Stimulated activated naive CD8-positive, alpha-beta T cell treated with anti-CD3 and anti-CD28 coated beads, Interleukin-15, Interleukin-2, amounts not matched to agents 100 U/mL and 50 U/mL, for 24 hours (primary cell): ENCODE data around the gene INSIG2.

Experiments used
- ATAC-seq: fragments of 150-1000 bp; cut with Tn5 transposase; one replicate; pipeline ENCODE4 v1.10.0; 2021
- DNase-seq: peaks from one replicate; pipeline ENCODE4 v3.0.0; 2021

INSIG2 gene

DNA sequence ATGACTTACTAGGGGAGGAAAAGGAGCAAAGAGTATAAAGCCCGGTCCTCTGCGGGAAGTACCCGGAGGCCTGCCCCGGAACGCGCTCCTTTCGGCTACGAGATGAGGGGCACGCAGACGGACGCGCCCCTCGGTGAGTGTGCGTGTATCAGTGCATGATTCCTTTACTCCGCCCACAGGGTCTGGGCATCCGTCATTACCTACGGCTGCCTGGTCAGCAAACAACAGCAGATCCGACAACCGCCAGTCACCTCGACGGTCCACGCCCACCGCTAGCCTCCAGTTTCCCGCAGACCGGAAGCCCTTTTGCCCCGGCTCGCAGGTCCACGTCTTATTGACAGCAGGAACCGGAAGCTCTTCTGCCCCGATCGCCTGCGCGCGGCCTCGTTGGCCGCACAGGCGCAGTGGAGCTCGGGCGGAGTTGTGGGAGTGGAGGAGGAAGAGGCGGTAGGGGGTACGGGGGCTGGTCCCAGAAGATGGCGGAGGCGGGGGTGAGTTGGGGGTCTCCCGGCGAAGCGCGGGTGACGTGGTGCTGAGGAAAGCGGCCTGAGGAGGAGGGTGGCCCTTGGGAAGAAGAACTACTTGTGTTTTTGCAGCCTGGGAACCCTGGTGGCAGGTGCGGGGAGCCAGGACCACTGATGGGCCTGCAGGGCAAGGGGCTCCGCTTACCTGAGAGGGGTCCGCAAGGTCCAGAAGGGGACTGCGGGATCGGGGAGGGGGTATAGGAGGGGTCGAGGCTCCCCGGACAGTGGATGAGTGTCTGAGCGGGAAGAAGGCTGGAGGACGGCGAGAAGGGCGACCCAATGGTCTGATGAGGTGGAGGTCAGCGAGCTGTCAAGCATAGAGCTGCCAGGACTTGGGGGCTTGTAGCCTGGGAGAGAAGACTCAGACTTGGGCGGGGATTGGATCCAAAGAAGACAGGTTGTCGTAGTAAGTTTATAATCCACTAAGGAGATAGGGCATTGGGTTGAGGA lies at the start of gene INSIG2:
INSIG2 (plus strand) TSS at position 421 of the 974 bp plus-strand sequence. CDS start 8,086 bp downstream, outside the sequence.
- peak; percentile 96 for ATAC-seq
- DNase-seq = peak; percentile 96

GRCh38 chr2:118040891-118041290 lies 47.4 kb upstream of the INSIG2 start:
- no peak for ATAC-seq

DNA sequence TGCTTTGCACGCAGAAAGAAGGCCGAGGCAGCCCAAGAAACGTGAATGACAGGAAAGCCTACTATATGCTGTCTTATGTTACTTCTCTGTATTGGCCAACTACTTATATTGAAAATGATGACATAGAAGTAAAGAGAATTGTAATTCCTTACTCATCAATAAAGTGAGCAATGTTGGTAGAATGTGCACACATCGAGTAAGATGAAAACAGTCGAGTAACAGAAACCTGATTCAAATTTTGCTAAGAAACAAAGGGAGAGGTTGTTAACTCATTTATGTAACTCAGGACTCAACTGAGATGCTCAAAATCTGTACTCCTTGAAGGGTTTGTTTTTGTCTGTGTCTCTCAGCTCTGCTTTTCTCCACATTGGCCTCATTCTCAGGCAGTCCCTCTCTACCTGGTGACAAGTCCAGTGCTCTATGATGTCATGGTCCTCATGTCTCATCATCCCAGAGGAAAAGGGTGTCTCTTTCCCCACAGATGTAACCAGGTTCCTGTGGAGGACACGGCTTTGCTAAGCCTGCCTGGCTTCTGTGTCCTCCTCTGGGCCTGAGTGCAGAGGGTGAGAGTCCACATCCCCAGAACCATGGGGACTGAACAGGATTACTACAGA lies 44.1 kb upstream of the INSIG2 start:
- no peak for DNase-seq
- no peak for ATAC-seq

More at GRCh38 chr2:118040891-118041290, 47.4 kb upstream of the INSIG2 start:
- DNase-seq = no peak

GRCh38 chr2:118044854-118045253 lies 43.4 kb upstream of the INSIG2 start:
- peak; percentile 48 for ATAC-seq

DNA sequence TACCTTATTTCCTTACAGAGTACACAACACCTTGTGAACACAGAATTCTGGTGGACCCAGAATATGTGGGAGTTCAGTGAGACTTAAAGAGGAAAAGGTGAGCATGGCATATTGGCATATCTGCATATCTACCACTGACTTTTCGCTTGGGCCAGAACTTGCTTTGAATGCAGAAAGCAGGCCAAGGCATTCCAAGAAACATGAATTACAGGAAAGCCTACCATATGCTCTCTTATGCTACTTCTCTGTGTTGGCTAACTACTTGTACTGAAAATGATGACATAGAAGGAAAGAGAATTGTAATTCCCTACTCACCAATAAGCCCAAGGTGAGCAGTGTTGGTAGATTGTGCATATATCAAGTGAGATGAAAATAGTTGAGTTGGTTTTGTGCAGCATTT lies 43.0 kb upstream of the INSIG2 start:
- ATAC-seq = no peak

More at GRCh38 chr2:118044854-118045253, 43.4 kb upstream of the INSIG2 start:
- DNase-seq = no peak

GRCh38 chr2:118046634-118047210 lies 41.5 kb upstream of the INSIG2 start:
- DNase-seq = no peak
- no peak for ATAC-seq

More for the DNA sequence above, 43.0 kb upstream of the INSIG2 start:
- no peak for DNase-seq

- no peak for ATAC-seq
- no peak for DNase-seq
Measured at GRCh38 chr2:118047380-118047826, 40.9 kb upstream of the INSIG2 start.

DNA sequence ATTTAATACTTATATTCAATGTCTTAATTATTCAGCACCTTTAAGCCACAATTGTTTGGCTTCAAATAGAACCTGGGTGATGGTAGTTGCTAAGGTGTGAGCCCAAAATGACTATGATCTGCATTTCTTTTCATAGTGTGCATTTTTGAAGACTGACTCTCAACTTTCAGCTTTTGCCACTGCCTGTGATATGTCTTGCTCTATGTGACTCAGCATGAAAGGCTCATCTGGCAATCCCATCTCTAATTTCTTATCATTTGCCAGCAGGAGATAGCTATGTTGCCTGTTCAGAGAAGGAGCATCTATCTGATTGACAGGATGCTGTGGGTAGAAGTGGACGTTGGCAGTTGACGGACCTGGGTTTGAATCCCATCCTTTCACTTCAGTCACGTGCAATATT lies 39.9 kb upstream of the INSIG2 start:
- ATAC-seq (no peak), DNase-seq (no peak)

GRCh38 chr2:118049140-118049815 lies 39.0 kb upstream of the INSIG2 start:
- no peak for DNase-seq
- no peak for ATAC-seq

DNA sequence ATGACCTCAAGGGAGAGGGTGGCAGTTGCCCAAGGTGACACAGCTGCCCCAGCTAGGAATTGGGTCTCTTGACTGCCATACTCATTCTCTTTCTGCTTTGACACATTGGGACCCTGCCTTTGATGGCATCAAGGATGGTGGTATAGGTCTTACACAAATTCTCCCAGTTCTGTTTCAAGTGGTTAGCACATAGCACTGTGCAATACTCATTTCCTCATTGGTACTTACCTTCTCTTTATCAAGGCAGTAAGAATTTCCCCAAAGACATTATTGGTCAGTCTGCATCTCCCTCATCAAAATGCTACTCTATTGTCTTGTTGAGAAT lies 38.5 kb upstream of the INSIG2 start:
- ATAC-seq (peak; percentile 52), DNase-seq (no peak)

DNA sequence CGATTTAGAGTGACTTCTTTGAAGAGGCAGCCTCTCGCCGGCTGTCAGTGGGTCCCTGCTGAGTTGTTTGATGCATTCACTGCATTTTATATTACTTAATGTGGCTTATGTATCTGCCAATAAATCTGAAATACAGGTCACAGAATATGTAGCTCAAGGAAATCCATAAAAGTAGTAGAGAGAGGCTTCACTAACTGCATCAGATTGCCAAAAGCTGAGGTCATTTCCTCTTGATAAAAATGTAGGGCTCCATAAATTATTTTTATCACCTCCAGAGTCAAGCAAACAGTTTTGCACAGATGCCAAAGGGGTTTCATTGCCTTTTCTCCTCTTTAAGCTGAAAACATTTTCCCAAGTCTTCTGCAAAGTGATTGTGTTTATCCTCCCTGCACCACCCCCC lies 37.9 kb upstream of the INSIG2 start:
- DNase-seq = no peak
- no peak for ATAC-seq

DNA sequence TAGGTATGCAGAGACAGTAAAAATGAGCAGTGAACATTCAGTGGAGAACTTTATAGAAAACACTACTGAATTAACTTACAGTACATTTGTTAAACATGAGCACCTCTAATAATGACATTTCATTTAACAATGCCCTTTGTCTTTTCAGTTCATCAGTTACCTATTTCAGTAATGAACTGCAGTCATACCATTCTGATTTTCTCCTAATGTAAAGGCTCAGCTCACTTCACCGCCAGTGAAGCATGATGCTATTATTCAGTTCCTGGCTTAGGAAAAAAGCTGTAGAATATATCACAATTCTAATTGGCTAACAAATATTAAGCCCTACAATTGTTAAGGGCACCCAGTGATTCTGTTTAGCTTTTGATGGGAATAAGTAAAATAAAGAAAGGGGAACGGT lies 37.3 kb upstream of the INSIG2 start:
- DNase-seq (no peak), ATAC-seq (no peak)

GRCh38 chr2:118051826-118052358 lies 36.4 kb upstream of the INSIG2 start:
- ATAC-seq (no peak), DNase-seq (no peak)

DNA sequence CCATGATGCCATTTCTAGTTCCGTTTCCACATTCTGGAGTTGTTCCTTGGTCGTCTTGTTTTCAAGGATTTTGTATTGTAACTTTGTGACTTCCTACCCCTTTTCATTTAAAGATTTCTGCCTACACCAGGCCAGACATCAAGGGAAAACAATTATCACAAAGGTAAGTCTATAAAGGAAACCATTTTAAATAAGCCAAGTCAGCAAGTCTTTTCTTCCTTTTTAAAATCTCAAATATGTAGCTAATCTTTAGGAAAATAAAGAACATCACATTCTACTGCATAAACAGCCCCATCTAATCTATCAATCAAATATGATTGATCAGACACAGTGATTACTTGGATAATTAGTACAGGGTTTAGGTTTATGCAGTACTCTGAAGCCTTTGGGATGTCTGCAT lies 35.8 kb upstream of the INSIG2 start:
- ATAC-seq (no peak), DNase-seq (no peak)

DNA sequence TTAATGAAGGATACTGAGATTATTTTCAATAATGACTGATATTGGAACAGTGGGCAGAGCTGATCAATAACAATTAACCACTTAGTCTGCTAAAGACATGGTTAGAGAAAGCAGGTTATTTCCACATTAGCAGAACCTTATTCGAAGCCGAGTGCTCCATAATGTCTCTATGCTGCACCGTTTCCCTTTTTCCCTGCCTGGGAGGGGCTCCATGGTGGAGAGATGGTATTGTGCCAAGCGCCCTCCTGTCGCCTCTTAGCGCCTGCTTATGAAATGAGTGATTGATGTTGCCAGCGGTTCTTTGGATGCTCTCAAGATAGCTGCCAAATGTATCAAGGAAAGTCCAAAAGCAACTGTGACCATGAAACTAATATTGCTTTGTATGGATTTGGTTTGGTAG lies 34.6 kb upstream of the INSIG2 start:
- ATAC-seq (no peak), DNase-seq (no peak)

DNA sequence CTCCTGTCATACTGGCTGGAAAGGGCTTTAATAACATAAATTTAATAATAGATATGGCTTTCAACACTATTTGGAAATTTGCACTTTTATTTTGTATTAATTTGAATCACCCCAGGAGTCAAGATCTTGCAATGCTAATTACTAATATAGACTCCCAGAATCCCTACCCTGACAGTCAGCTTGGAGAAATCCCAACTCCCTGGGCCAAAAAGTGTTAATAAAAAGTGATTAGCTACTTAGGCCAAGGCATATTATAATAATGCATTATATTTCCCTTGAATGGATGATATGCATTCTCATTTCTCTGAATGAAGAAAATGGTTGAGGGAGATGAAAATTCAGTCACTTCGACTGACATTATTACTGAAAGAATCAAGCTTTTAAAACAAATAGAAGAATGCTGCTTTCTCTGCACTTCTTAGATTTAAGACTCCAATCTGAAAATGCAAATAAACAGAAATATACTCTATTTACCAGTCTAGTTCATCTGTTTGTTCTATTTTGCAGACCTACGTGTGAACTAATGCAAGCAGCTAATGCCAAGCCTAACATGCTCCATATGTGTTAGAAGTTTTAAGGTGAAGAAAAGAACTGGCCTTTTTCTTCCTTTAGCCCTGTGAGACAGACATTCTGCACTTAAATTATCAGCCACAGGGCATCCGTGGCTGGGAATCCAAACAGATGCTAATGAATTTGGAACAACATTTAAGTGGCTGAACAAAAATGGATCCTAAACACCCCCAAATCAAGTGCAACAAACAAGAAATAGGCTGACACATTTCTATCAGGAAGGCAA lies 33.9 kb upstream of the INSIG2 start:
- DNase-seq (no peak), ATAC-seq (no peak)

- DNase-seq (no peak), ATAC-seq (peak; percentile 50)
Measured at GRCh38 chr2:118055512-118056164, 32.6 kb upstream of the INSIG2 start.

DNA sequence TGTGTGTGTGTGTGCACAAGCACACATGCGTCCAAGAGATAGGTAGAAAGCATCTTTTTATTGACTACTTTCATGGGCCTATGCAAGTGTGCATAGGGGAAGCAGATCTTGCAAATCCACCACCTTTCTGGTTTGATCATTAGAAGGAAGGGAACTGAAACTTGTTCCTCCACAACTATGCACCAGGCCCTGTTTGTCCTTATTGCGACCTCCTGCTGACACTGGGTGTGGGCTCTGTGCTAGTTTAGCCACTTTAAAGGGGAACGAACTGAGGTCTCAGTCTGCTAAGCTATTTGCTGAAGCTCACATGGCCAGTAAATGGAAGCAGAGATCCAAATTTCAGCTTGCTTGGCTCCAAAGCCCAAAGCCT lies 32.1 kb upstream of the INSIG2 start:
- DNase-seq (no peak), ATAC-seq (peak; percentile 29)

- no peak for DNase-seq
- ATAC-seq = no peak
Measured at GRCh38 chr2:118056801-118057200, 31.5 kb upstream of the INSIG2 start.

DNA sequence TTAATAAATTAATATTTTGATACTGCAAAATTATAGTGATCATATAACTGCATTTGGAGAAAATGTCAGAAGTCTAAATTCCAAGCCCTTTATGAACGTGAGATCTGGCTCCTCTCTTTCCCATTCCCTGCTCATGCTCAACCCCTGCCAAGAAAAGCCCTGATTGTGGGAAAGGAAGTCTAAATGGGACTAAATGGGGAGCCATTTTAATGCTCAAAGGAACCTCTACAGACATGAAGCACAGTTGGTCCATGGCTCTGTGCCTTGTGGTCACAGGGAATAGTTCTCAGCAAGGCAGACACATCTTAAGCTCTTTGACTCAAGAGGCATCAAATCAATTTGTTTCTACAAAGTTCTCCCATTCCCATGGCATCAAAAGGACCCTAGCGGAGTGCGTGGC lies 29.3 kb upstream of the INSIG2 start:
- ATAC-seq (no peak), DNase-seq (no peak)

- ATAC-seq (peak; percentile 48), DNase-seq (no peak)
Measured at GRCh38 chr2:118059919-118060478, 28.3 kb upstream of the INSIG2 start.
